T-cell (primary cell): ENCODE measurements around the gene CLEC1B. TPM values are rescaled to one million over a fixed set of nuclear protein-coding genes. Genes with fewer than 3 reads are reported as not detected.

Experiments used
- ATAC-seq, 4 experiments: fragments of 200-7000 bp in 3 of 4; fragments of 150-1000 bp in 1 of 4; cut with Tn5 transposase; replicated peaks in 1 of 4; 1 replicate in 3 of 4; 2 replicates in 1 of 4; pipeline ENCODE4 v1.10.0; 2021; ENCODE audit warnings: moderate library complexity in 3 of 4, mild to moderate bottlenecking in 2 of 4, moderate number of reproducible peaks in 1 of 4
- CTCF ChIA-PET, 2 donors: fragments of 300-600 bp; sonication (Branson Sonifier 250); formaldehyde crosslinking; loops; one replicate each; lab custom pipeline; 2022; ENCODE audit warnings: antibody characterized with exemption in 2 of 2; lab: Charles Lee
- POLR2A ChIA-PET, 2 donors: fragments of 300-600 bp; sonication (Branson Sonifier 250); formaldehyde crosslinking; loops; one replicate each; lab custom pipeline; 2022; ENCODE audit warnings: antibody characterized with exemption in 2 of 2; lab: Charles Lee
- DNase-seq, 35 experiments: peaks; one replicate each; pipeline versions ENCODE4 v3.0.0 to v3.0.0-alpha.2; 2013 to 2023
- H3K27ac ChIP-seq: one replicate; pipeline ENCODE4 v1.5.1; 2013; ENCODE audit warnings: low read length
- H3K27me3 ChIP-seq, 2 experiments: replicated peaks in 1 of 2; 1 replicate in 1 of 2; 2 replicates in 1 of 2; pipeline versions ENCODE4 v1.6.1 to v1.7.0; 2013; ENCODE audit warnings: low read length in 1 of 2, mixed read lengths in 1 of 2; ENCODE audit not compliant: control insufficient read depth in 2 of 2, insufficient read depth in 2 of 2; ENCODE audit errors: extremely low read depth in 1 of 2
- H3K36me3 ChIP-seq, 2 donors: 1 replicate in 1 of 2; 2 replicates in 1 of 2; pipeline versions ENCODE4 v1.6.1 to v1.7.0; 2013; ENCODE audit warnings: low read length in 1 of 2; ENCODE audit not compliant: control insufficient read depth in 2 of 2, insufficient read depth in 1 of 2; ENCODE audit errors: extremely low read depth in 1 of 2
- H3K4me1 ChIP-seq, 2 experiments: 1 replicate in 1 of 2; 2 replicates in 1 of 2; pipeline versions ENCODE4 v1.6.1 to v1.7.0; 2013; ENCODE audit warnings: low read length in 2 of 2, mixed read lengths in 1 of 2; ENCODE audit not compliant: insufficient read depth in 2 of 2, control insufficient read depth in 1 of 2; ENCODE audit errors: extremely low read depth in 1 of 2
- H3K4me3 ChIP-seq, 2 donors: 1 replicate in 1 of 2; 2 replicates in 1 of 2; pipeline versions ENCODE4 v1.5.1 to v1.7.0; 2013; ENCODE audit warnings: mild to moderate bottlenecking in 2 of 2, low read length in 1 of 2, moderate library complexity in 1 of 2; ENCODE audit not compliant: control insufficient read depth in 1 of 2; ENCODE audit errors: extremely low read depth in 1 of 2
- H3K9me3 ChIP-seq: 2 replicates; pipeline ENCODE4 v1.7.0; 2013
- H3K27ac Mint-ChIP-seq, 2 donors: one replicate each; pipeline ENCODE4 v1.8.0; 2020 to 2021; ENCODE audit warnings: mild to moderate bottlenecking in 2 of 2, mixed read lengths in 2 of 2
- H3K27me3 Mint-ChIP-seq, 2 donors: one replicate each; pipeline ENCODE4 v1.8.0; 2021 to 2022; ENCODE audit warnings: mixed read lengths in 2 of 2
- H3K36me3 Mint-ChIP-seq: one replicate; pipeline ENCODE4 v1.8.0; 2021; ENCODE audit warnings: mixed read lengths
- H3K4me1 Mint-ChIP-seq, 3 donors: one replicate each; pipeline ENCODE4 v1.8.0; 2020 to 2022; ENCODE audit warnings: mixed read lengths in 3 of 3, mild to moderate bottlenecking in 1 of 3
- H3K4me3 Mint-ChIP-seq, 3 donors: one replicate each; pipeline ENCODE4 v1.8.0; 2020 to 2022; ENCODE audit warnings: mild to moderate bottlenecking in 3 of 3, mixed read lengths in 3 of 3, moderate library complexity in 3 of 3
- H3K9me3 Mint-ChIP-seq, 3 donors: one replicate each; pipeline ENCODE4 v1.8.0; 2020 to 2022; ENCODE audit warnings: mixed read lengths in 3 of 3
- WGBS: methylation state at CpG from one replicate; pipeline ENCODE4 v1.1.5; 2013; ENCODE audit warnings: missing lambda C conversion rate; ENCODE audit not compliant: insufficient coverage; 5-methylcytosine and 5-hydroxymethylcytosine counted together
- total RNA-seq, 35 experiments: library from RNA in 6 of 35; stranded (reverse) in 6 of 35; fragments of 120-200 nt in 1 of 35; gene quantifications; one replicate each; pipeline versions ENCODE4 v1.2.1 to v1.2.4 and lab custom pipeline; 2013 to 2026

CLEC1B gene
- total RNA-seq (under 1 TPM in 1 of 5 donors, not detected in 4; 0.50 TPM), total RNA-seq (lab: John Stamatoyannopoulos, UW) (0 to 0.05 (median 0) reads per million in 29 experiments)
- 0.13 TPM for total RNA-seq (2013)

- Histone ChIP-seq H3K4me3 (no peak within 1 kb of the TSS), H3K4me1 (no peaks in the 10 kb centered on the region), H3K9me3 (no peaks in the 10 kb centered on the region), H3K27me3 (peaks cover 0 to 3% of the 10 kb centered on the region in 2 experiments), H3K36me3 (no peaks in the 10 kb centered on the region), H3K27ac (no peak within 1 kb of the TSS)
- H3K27me3 Mint-ChIP-seq: peaks cover 3 to 7% of the 10 kb centered on the region in 2 donors
- peak within 1 kb of the TSS in 1 of 2 donors; percentile 9 for H3K27ac Mint-ChIP-seq
- CTCF ChIA-PET: interaction anchor here in 1 of 2 donors (0.6 kb wide), 1 partner anchor 38 kb away, joined by 3 read pairs; no protein-coding TSS in a partner anchor
- no peak within 1 kb of the TSS for H3K4me3 Mint-ChIP-seq
- no peaks in the 10 kb centered on the region for H3K9me3 Mint-ChIP-seq
- H3K4me1 Mint-ChIP-seq: peaks cover 0 to 4% (median 0%) of the 10 kb centered on the region in 3 donors
- WGBS: no CpG with 5 or more reads among the region's 3 CpGs
- ATAC-seq (no peak), DNase-seq (no peak)
- POLR2A ChIA-PET: no interaction called here
- H3K36me3 Mint-ChIP-seq: no peaks in the 10 kb centered on the region
Measured at GRCh38 chr12:9999016-9999415, at the start of gene CLEC1B. TSS of gene CLEC1B (minus strand) at chr12:9999121. CDS start at chr12:9999100, 21 bp downstream.

GRCh38 chr12:10048526-10048925 lies 49.6 kb upstream of the CLEC1B start:
- ChIA-PET CTCF (no interaction called here), POLR2A (no interaction called here)
- Mint-ChIP-seq H3K4me3 (no peak overlapping the region), H3K9me3 (peaks cover 0 to 3% (median 2%) of the 10 kb centered on the region in 3 donors), H3K4me1 (peaks cover 4 to 8% (median 4%) of the 10 kb centered on the region in 3 donors), H3K36me3 (no peaks in the 10 kb centered on the region), H3K27me3 (peaks cover 25 to 35% of the 10 kb centered on the region in 2 donors), H3K27ac (no peak overlapping the region)
- Histone ChIP-seq H3K9me3 (no peaks in the 10 kb centered on the region), H3K27ac (no peak overlapping the region), H3K27me3 (no peaks in the 10 kb centered on the region), H3K4me1 (peaks cover 0 to 8% of the 10 kb centered on the region in 2 experiments), H3K36me3 (no peaks in the 10 kb centered on the region), H3K4me3 (no peak overlapping the region)
- WGBS: 95% methylated on average over 2 of the region's 3 CpGs
- ATAC-seq: no peak
- no peak for DNase-seq

DNA sequence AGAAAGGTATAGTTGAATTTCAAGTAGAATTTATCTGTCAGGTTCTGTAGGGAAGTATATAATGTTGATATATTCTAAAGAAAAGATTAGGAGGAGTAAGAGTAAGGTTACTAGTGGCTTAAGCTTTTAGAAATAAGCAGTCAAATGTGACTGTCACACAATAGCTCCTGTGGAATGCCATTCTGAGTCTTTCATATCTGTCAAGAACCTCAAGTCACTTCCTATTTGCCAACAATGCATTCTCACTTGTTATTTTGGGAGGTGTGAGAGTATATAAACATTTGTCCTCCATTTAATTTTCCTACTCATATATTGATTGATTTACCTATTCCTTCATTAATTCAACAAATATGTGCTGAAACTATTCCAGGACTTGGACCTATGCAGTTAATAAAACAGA lies 43.2 kb upstream of the CLEC1B start:
- no peaks in the 10 kb centered on the region for H3K4me1 ChIP-seq
- Mint-ChIP-seq H3K4me1 (no peaks in the 10 kb centered on the region), H3K27ac (no peak overlapping the region), H3K27me3 (peaks cover 9 to 21% of the 10 kb centered on the region in 2 donors), H3K4me3 (no peak overlapping the region), H3K36me3 (no peaks in the 10 kb centered on the region), H3K9me3 (no peaks in the 10 kb centered on the region)
- no peak for DNase-seq
- peaks cover 0 to 2% of the 10 kb centered on the region in 2 experiments for H3K27me3 ChIP-seq
- ChIA-PET POLR2A (no interaction called here), CTCF (no interaction called here)
- H3K27ac ChIP-seq: no peak overlapping the region
- no peaks in the 10 kb centered on the region for H3K36me3 ChIP-seq
- no peaks in the 10 kb centered on the region for H3K9me3 ChIP-seq
- ATAC-seq: no peak
- H3K4me3 ChIP-seq: no peak overlapping the region

DNA sequence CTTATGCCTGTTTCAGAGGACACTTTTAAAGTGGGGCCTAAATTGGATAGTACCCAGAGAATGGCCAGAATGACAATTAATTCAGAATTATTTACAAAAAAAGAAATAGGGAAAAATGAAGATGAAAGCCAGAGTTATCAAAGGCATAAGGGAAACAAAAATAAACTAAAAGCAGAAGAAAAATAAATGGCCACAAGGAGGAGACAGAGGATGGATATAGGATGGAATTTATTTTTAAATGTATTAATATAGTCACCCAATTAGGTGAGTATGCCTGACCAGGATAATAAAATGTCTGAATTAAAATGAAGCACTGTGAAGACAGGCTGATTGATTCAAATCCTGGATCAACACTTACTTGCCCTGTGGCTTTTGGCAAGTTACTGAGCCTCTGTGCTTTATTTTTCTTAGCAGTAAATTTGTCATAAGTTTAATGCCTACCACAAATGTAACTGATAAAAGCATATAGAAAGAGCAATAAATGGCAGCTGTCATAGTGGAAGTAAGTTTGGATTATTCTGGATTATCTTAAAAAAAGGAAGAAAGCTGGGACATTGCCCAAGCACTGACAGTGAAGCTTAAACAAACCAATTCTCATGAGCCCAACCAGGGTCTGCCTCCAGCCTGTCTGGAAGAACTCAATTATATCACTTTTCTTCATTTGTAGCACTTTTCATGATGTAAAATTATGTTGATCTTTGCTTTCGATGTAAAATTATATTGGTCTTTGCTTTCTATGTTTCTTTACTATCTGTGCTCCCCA lies 35.0 kb upstream of the CLEC1B start:
- H3K4me1 Mint-ChIP-seq: no peaks in the 10 kb centered on the region
- Histone ChIP-seq H3K27me3 (peaks cover 0 to 11% of the 10 kb centered on the region in 2 experiments), H3K4me1 (no peaks in the 10 kb centered on the region), H3K27ac (no peak overlapping the region), H3K36me3 (no peaks in the 10 kb centered on the region), H3K9me3 (no peaks in the 10 kb centered on the region), H3K4me3 (no peak overlapping the region)
- peaks cover 0 to 5% of the 10 kb centered on the region in 2 donors for H3K27me3 Mint-ChIP-seq
- DNase-seq (no peak), ATAC-seq (no peak)
- H3K9me3 Mint-ChIP-seq: no peaks in the 10 kb centered on the region
- POLR2A ChIA-PET: no interaction called here
- H3K27ac Mint-ChIP-seq: no peak overlapping the region
- CTCF ChIA-PET: no interaction called here
- no peaks in the 10 kb centered on the region for H3K36me3 Mint-ChIP-seq
- no CpG with 5 or more reads among the region's 1 CpG for WGBS
- H3K4me3 Mint-ChIP-seq: no peak overlapping the region

DNA sequence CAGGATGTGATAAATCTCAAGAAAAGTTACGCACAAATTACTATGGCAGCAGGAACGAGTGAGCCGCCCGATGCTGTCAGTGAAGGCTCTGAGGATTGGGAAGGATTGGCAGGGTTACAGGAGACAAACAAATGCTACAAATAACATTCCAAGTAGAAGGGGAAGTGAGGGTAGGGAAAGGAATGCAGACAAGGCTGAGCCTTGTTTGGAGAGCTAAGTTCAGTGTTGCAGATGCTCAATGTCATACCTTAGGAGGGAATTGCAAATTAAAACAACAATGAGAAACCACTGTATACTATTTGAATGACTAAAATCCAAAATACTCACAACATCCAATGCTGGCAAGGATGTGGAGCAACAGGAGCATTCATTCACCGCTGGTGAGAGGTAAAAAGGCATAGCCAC lies 32.9 kb upstream of the CLEC1B start:
- ATAC-seq (no peak), DNase-seq (no peak)
- H3K27me3 ChIP-seq: peaks cover 0 to 11% of the 10 kb centered on the region in 2 experiments
- no peaks in the 10 kb centered on the region for H3K36me3 ChIP-seq
- 80% methylated on average over 1 of the region's 5 CpGs for WGBS
- ChIA-PET CTCF (interaction anchor here in 1 of 2 donors (0.7 kb wide), 1 partner anchor 21 kb away, joined by 8 read pairs; no protein-coding TSS in a partner anchor), POLR2A (no interaction called here)
- H3K27ac ChIP-seq: no peak overlapping the region
- Mint-ChIP-seq H3K9me3 (no peaks in the 10 kb centered on the region), H3K4me1 (no peaks in the 10 kb centered on the region), H3K36me3 (no peaks in the 10 kb centered on the region), H3K27ac (no peak overlapping the region), H3K27me3 (peaks cover 4 to 5% of the 10 kb centered on the region in 2 donors), H3K4me3 (no peak overlapping the region)
- H3K4me3 ChIP-seq: no peak overlapping the region
- no peaks in the 10 kb centered on the region for H3K9me3 ChIP-seq
- no peaks in the 10 kb centered on the region for H3K4me1 ChIP-seq

- H3K9me3 Mint-ChIP-seq: no peaks in the 10 kb centered on the region
- H3K4me1 ChIP-seq: no peaks in the 10 kb centered on the region
- no peak overlapping the region for H3K4me3 Mint-ChIP-seq
- no peak overlapping the region for H3K27ac Mint-ChIP-seq
- H3K4me1 Mint-ChIP-seq: no peaks in the 10 kb centered on the region
- DNase-seq (no peak), ATAC-seq (no peak)
- CTCF ChIA-PET: no interaction called here
- no peaks in the 10 kb centered on the region for H3K36me3 ChIP-seq
- H3K27ac ChIP-seq: no peak overlapping the region
- 70% methylated on average over 2 of the region's 4 CpGs for WGBS
- H3K9me3 ChIP-seq: no peaks in the 10 kb centered on the region
- no peaks in the 10 kb centered on the region for H3K36me3 Mint-ChIP-seq
- POLR2A ChIA-PET: no interaction called here
- H3K27me3 Mint-ChIP-seq: peaks cover 4 to 5% of the 10 kb centered on the region in 2 donors
- H3K4me3 ChIP-seq: no peak overlapping the region
- peaks cover 0 to 11% of the 10 kb centered on the region in 2 experiments for H3K27me3 ChIP-seq
Measured at GRCh38 chr12:10031321-10031720, 32.4 kb upstream of the CLEC1B start.
